ENCODE data around the gene ARHGAP4. TPM values are rescaled to one million over a fixed set of nuclear protein-coding genes. Genes with fewer than 3 reads are reported as not detected.

ARHGAP4 gene
- total RNA-seq, 2 donors from 2014 or later = 147 to 158 TPM

DNA sequence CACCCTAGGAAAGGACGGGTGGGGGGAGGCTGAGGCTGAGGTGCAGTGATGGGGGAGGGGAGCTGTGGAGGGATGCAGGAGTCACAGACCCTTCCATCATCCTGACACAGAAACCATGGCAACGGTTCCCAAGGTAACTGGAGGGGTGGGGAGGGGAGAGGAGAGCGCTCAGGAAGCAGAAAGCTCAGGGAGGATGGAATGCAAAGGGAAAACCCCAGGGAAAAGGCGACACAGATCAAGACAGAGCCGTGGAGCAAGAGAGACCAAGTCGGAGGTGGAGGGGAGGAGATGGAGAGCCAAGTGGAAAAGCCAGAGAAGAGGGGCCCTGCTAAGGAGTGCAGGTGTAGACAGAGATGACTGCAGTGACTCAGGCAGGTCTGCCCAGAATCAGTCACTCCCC, 54.6 kb downstream of the ARHGAP4 start:
- H3K4me1 Mint-ChIP-seq (ENCODE audit: low read depth) = no peaks in the 10 kb centered on the region
- H3K4me3 Mint-ChIP-seq = no peak overlapping the region
- DNase-seq (no peak), ATAC-seq (replicated peaks in 1 of 2) (no peak)
- H3K27ac Mint-ChIP-seq = no peak overlapping the region
- peaks cover 34% of the 10 kb centered on the region for H3K27me3 Mint-ChIP-seq (ENCODE audit: low read depth)
- H3K9me3 Mint-ChIP-seq = peaks cover 0 to 2% of the 10 kb centered on the region in 2 donors
- H3K36me3 Mint-ChIP-seq (ENCODE audit: insufficient read depth in 2 of 2) = no peaks in the 10 kb centered on the region

DNA sequence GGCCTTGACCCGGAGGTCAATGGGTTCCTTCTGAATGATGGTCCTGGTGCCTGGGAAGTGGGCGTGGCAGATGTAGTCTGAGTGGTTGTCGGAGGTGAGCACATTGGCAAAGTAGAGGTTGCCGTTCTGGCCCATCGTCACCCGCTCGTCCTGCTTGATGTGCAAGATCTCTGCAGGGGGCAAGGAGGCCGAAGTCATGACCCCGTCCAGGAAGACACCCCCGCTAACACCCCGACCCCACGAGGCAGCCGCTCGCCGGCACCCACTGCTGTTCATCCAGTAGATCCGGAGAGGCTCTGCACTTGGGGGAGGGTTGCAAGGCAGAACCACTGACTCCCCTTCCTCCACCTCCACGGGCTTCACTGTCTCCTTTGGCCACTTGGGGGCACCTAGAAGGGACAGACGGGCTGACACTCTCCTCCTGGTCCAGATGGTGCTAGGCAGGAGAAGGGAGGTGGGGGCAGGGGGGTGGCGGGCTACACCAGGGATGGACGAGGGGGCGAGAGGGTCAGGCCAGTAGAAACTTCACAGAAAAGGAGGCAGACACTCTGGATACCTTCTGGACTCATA, 55.2 kb downstream of the ARHGAP4 start:
- ATAC-seq (replicated peaks in 1 of 2) (no peak), DNase-seq (no peak)
- H3K9me3 Mint-ChIP-seq = no peaks in the 10 kb centered on the region
- H3K27me3 Mint-ChIP-seq (ENCODE audit: low read depth) = peaks cover 28% of the 10 kb centered on the region
- no peak overlapping the region for H3K4me3 Mint-ChIP-seq
- no peaks in the 10 kb centered on the region for H3K4me1 Mint-ChIP-seq (ENCODE audit: low read depth)
- no peak overlapping the region for H3K27ac Mint-ChIP-seq
- no peaks in the 10 kb centered on the region for H3K36me3 Mint-ChIP-seq (ENCODE audit: insufficient read depth in 2 of 2)

DNA sequence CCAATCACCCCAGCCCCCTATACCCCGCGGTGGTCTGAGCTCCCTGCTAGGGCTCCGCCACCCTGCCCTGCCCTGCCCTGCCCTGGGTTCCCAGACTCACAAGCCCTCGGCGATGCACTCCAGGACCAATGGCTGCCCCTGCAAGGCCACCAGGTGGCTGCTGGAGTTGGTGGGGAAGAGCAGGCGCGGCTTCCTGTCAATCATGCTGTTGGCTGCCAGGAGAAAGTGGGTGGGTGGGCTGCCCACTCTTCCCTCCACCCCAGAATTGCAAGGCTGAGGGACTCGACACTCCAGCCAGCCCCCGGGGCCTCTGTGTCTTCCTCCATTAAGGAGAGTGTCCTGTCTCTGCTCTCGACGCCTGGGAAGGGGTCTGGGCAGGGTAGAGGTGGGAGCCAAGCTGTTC, 55.8 kb downstream of the ARHGAP4 start:
- peaks cover 26% of the 10 kb centered on the region for H3K27me3 Mint-ChIP-seq (ENCODE audit: low read depth)
- ATAC-seq (replicated peaks in 1 of 2) (no peak), DNase-seq (no peak)
- no peaks in the 10 kb centered on the region for H3K36me3 Mint-ChIP-seq (ENCODE audit: insufficient read depth in 2 of 2)
- H3K27ac Mint-ChIP-seq = no peak overlapping the region
- H3K4me3 Mint-ChIP-seq = no peak overlapping the region
- no peaks in the 10 kb centered on the region for H3K4me1 Mint-ChIP-seq (ENCODE audit: low read depth)
- no peaks in the 10 kb centered on the region for H3K9me3 Mint-ChIP-seq

DNA sequence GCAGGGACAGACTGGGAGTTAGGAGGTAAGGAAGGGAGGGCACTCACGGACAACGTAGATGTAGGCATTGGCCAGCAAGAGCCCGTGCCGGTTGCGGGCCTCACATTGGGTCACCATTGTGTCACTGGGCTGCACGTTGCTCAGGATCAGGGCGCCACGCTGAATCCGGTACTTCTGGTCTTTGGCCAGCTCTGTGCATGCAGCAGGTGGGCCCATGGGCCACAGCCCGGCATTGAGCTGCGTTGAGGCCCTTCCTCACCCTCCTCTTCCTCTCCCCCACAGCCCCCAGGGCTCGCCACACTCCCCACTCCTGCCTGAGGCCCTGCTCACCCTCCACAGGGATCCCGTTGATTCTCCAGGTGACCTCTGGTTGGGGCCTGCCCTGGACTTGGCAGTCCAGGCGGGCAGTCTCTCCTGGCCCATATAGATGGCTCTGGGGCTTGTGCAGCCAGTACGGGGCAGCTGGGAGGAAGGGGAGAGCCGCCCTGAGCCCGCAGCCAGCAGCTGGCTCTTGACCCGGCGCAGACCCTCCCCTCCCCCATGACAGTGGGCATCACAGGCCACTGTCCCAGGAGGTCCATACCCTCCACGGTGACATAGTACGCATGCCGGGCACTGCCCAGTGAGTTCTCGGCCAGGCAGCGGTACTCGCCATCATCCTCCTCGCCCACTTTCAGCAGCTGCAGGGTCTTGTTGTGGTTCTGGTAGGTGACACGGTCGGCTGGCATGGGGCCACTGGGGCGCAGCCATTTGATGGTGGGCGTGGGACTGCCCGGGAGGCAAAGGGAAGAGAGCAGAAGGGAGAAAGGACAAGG, 56.4 kb downstream of the ARHGAP4 start:
- H3K4me3 Mint-ChIP-seq = no peak overlapping the region
- peaks cover 20% of the 10 kb centered on the region for H3K27me3 Mint-ChIP-seq (ENCODE audit: low read depth)
- DNase-seq (no peak), ATAC-seq (replicated peaks in 1 of 2) (no peak)
- H3K36me3 Mint-ChIP-seq (ENCODE audit: insufficient read depth in 2 of 2) = no peaks in the 10 kb centered on the region
- H3K4me1 Mint-ChIP-seq (ENCODE audit: low read depth) = no peaks in the 10 kb centered on the region
- no peaks in the 10 kb centered on the region for H3K9me3 Mint-ChIP-seq
- no peak overlapping the region for H3K27ac Mint-ChIP-seq

DNA sequence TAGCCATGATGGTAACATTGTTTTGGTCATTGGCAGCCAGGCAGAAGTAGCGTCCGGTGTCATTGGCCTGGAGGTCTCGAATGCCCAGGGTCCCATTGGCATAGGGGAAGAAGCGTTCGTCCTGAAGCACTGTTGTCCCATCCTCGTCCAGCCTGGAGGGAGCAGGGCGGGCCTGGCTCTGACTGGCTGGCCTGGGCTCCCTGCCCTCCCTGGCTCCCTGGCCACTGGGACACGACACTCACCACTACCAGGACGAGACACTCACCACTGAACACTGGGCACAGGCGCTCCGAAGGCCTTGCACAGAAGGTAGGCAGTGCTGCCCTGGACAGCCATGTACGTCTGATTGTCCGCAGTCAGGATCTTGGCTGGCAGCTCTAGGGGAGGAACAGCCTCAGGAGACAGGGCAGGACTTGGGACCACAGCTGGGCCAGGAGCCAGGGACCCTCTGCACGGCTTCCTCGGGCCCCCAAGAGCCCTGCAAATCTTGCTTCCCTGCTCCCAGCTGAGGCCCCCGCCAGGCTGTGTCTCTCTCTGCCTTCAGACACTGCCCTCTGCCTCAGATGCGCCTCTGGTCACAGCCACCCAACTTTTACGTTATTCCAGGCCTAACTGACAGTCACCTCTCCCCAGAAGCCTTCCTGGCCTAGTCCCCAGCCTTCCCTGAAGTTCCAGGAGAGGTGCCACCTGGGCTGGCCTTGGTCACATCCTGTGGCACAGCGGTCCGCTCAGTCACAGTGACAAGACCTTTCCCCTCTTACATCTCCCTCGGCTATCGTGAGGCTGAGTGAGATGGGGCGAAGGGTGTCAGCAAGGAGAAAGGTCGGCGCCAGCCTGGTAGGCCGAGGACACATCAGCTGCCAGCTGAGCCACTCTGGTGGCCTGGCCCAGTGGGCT, 57.2 kb downstream of the ARHGAP4 start:
- H3K9me3 Mint-ChIP-seq = no peaks in the 10 kb centered on the region
- no peak overlapping the region for H3K4me3 Mint-ChIP-seq
- no peak for ATAC-seq (replicated peaks in 1 of 2)

DNA sequence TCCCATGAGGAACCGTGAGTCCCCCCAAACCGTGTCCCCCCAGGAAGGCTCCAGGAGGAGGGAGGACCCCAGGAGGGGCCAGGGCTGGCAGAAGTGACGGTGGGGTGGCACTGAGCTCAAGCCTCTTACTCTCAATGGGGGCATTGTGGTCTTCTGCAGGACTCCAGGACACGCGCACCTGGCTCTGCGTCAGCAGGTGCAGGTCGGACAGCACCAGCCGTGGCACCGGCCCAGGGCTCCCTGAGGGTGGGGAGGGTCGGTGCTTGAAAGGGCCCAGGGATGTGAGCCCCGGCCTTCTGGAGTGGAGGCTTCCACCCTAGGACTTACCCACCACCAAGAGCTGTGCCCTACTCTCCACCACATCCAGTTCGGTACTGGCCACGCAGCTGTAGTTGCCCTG, 58.4 kb downstream of the ARHGAP4 start:
- DNase-seq (no peak), ATAC-seq (replicated peaks in 1 of 2) (no peak)
- no peaks in the 10 kb centered on the region for H3K9me3 Mint-ChIP-seq
- no peak overlapping the region for H3K27ac Mint-ChIP-seq
- H3K36me3 Mint-ChIP-seq (ENCODE audit: insufficient read depth in 2 of 2) = no peaks in the 10 kb centered on the region
- peaks cover 3% of the 10 kb centered on the region for H3K27me3 Mint-ChIP-seq (ENCODE audit: low read depth)
- H3K4me1 Mint-ChIP-seq (ENCODE audit: low read depth) = no peaks in the 10 kb centered on the region
- no peak overlapping the region for H3K4me3 Mint-ChIP-seq

More for the DNA sequence above, 57.2 kb downstream of the ARHGAP4 start:
- H3K4me1 Mint-ChIP-seq (ENCODE audit: low read depth) = no peaks in the 10 kb centered on the region
- H3K36me3 Mint-ChIP-seq (ENCODE audit: insufficient read depth in 2 of 2) = no peaks in the 10 kb centered on the region
- H3K27me3 Mint-ChIP-seq (ENCODE audit: low read depth) = peaks cover 11% of the 10 kb centered on the region
- H3K27ac Mint-ChIP-seq = no peak overlapping the region
- no peak for DNase-seq

DNA sequence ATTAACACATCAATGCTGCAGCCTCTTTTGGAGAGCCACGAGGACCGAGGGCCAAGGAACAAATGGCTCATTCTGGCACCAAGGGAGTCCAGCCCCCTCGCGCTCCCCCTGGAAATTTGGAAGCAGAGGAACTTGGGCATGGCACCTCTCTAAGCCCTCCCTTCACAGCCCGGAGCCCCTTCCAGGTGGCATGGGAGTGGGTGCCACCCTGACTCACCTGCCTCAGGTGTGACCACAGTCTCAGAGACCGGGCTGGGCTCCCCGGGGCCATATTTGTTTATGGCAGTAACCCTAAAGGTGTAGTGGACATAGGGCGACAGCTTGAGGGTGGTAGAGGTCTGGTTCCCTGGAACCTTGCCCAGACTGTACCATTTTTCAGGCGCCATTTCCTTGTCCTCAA, 58.9 kb downstream of the ARHGAP4 start:
- H3K36me3 Mint-ChIP-seq (ENCODE audit: insufficient read depth in 2 of 2) = no peaks in the 10 kb centered on the region
- DNase-seq = no peak
- no peak for ATAC-seq (replicated peaks in 1 of 2)

DNA sequence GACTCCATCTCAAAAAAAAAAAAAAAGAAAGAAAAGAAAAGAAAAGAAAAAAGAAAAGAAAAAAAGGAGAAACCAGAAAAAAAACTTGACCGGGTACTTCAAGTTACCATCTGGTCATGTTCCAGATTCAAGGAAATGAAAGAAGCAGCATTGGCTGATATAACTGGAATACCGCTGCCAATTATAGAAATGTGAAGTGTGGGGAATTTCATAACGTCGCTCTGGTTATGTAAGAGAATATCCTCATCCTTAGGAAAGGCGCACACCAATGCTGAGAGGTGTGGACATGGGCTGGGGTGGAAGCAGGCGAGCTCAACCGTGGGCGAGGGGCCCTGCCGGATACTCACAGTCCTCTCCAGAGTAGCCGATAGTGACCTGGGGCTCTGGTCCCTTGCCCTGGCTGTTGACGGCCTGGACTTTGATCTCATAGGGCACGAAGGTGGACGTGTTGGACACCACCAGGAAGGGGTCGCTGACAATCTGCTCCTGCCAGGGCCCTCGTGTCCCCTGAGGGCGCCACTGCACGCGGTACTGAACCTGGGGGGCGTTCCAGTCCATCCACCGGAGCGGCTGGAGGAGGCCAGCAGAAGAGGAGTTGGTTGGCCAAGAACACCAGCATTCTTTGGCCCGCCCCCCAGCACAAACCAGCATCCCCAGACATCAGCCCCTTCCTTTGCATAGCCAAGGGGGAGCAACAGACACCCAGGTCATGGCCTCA, 59.6 kb downstream of the ARHGAP4 start:
- Mint-ChIP-seq H3K27me3 (ENCODE audit: low read depth) (peaks cover 3% of the 10 kb centered on the region), H3K4me1 (ENCODE audit: low read depth) (no peaks in the 10 kb centered on the region), H3K9me3 (no peaks in the 10 kb centered on the region), H3K36me3 (ENCODE audit: insufficient read depth in 2 of 2) (no peaks in the 10 kb centered on the region), H3K27ac (no peak overlapping the region), H3K4me3 (no peak overlapping the region)
- DNase-seq = no peak
- ATAC-seq (replicated peaks in 1 of 2) = no peak

More for the DNA sequence above, 58.9 kb downstream of the ARHGAP4 start:
- H3K4me1 Mint-ChIP-seq (ENCODE audit: low read depth) = no peaks in the 10 kb centered on the region
- H3K4me3 Mint-ChIP-seq = no peak overlapping the region
- no peaks in the 10 kb centered on the region for H3K9me3 Mint-ChIP-seq
- no peak overlapping the region for H3K27ac Mint-ChIP-seq
- no peaks in the 10 kb centered on the region for H3K27me3 Mint-ChIP-seq (ENCODE audit: low read depth)

DNA sequence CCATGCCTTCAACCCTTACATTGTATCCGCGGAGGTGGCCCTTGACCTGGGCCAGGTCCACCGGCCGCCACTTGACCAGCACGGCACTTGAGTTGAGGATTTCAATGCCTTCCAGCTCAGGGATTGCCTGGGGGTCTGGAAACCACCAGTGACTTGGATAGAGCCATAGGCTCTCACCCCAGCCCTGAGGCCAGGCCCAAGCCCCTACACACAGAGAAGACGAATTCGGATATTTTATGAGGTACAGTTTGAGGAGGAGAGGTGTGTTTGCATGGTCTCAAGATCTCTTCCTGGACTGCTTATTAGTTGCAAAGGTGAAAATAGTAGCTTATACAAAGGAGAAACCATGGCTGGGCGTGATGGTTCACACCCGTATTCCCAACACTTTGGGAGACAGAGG, 60.4 kb downstream of the ARHGAP4 start:
- no peak for DNase-seq
- no peaks in the 10 kb centered on the region for H3K4me1 Mint-ChIP-seq (ENCODE audit: low read depth)
- no peaks in the 10 kb centered on the region for H3K36me3 Mint-ChIP-seq (ENCODE audit: insufficient read depth in 2 of 2)
- no peak overlapping the region for H3K4me3 Mint-ChIP-seq
- peaks cover 11% of the 10 kb centered on the region for H3K27me3 Mint-ChIP-seq (ENCODE audit: low read depth)
- H3K9me3 Mint-ChIP-seq = no peaks in the 10 kb centered on the region
- ATAC-seq (replicated peaks in 1 of 2) = no peak
- H3K27ac Mint-ChIP-seq = no peak overlapping the region

DNA sequence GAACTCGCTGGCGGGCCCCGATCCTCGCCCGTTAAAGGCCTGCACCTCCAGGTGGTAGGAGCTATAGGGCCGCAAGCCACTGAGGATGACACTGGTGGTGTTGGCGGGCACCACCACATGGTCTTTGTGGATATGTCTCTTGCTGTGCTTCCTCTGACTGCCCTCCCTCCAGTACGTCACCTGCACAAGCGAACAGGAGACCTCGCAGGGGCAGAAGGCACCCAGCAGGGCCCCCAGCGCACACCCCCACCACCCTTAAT, 60.8 kb downstream of the ARHGAP4 start:
- H3K27ac Mint-ChIP-seq = no peak overlapping the region
- DNase-seq = no peak
- peaks cover 15% of the 10 kb centered on the region for H3K27me3 Mint-ChIP-seq (ENCODE audit: low read depth)
- H3K4me3 Mint-ChIP-seq = no peak overlapping the region
- no peaks in the 10 kb centered on the region for H3K9me3 Mint-ChIP-seq
- ATAC-seq (replicated peaks in 1 of 2) = no peak
- no peaks in the 10 kb centered on the region for H3K4me1 Mint-ChIP-seq (ENCODE audit: low read depth)
- H3K36me3 Mint-ChIP-seq (ENCODE audit: insufficient read depth in 2 of 2) = no peaks in the 10 kb centered on the region

DNA sequence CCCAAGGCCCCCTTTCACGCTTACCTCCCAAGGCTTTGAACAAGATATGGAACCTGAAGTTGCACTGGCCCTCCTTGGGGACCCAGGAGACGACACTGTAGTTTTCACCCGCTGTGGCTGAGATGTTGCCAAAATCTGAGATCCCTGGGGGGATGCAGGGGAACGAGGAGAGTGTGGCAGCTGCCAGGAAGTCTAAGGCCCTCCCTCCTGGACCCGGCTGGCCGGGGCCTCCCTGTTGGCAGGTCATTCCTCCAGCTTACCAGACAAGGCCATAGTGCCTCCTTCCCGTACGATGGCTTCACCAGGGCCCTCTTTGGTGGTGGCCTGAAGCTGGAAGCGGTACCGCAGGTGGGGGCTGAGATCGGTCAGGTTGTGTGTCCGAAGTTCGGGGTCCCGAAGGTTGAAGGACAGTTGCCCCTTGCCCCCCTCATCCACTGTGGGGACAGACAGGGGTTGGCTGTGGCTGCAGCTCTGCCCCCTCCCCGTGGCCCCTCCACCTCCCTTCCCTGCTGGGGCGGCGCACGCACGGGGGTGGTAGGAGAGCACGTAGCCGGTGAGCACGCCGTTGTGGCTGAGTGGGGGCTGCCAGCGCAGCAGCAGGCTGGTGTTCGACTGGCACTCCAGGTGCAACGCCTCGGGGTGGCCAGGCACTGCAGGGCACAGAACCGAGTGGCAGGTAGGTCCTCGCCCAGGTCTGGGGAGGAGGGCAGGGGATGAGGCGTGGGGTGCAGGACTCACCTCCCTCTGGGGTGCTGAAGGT, 61.3 kb downstream of the ARHGAP4 start:
- H3K36me3 Mint-ChIP-seq (ENCODE audit: insufficient read depth in 2 of 2) = no peaks in the 10 kb centered on the region
- no peak overlapping the region for H3K4me3 Mint-ChIP-seq
- no peak overlapping the region for H3K27ac Mint-ChIP-seq
- ATAC-seq (replicated peaks in 1 of 2) = no peak
- H3K4me1 Mint-ChIP-seq (ENCODE audit: low read depth) = no peaks in the 10 kb centered on the region
- no peaks in the 10 kb centered on the region for H3K9me3 Mint-ChIP-seq
- H3K27me3 Mint-ChIP-seq (ENCODE audit: low read depth) = peaks cover 18% of the 10 kb centered on the region
- no peak for DNase-seq

DNA sequence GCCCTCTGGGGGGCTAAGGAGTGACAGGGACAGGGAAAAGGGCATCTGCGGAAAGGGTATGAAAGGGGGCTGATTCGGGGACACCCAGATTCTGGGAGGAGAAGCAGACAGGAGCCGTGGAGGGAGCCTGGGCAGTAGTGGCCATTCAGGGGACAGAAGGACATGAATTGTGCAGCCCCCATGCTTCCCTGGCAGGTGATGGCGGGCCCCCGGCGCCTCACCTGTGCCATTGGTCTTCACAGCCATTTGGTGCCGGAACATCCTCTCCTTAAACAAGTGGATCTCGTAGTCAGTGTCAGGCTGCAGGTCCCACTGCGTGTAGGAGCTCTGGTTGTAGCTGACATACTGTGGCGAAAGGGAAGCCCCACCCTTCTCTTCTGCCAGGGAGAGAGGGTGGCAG, 62.0 kb downstream of the ARHGAP4 start:
- Mint-ChIP-seq H3K36me3 (ENCODE audit: insufficient read depth in 2 of 2) (no peaks in the 10 kb centered on the region), H3K9me3 (no peaks in the 10 kb centered on the region), H3K4me3 (no peak overlapping the region), H3K27ac (no peak overlapping the region), H3K27me3 (ENCODE audit: low read depth) (peaks cover 18% of the 10 kb centered on the region), H3K4me1 (ENCODE audit: low read depth) (no peaks in the 10 kb centered on the region)
- no peak for ATAC-seq (replicated peaks in 1 of 2)
- DNase-seq = no peak

Data from activated T-cell treated with anti-CD3 and anti-CD28 coated beads, Interleukin-2, amount 50 U/mL, for 72 hours (primary cell).